Stimulated activated CD4-positive, alpha-beta T cell treated with anti-CD3 and anti-CD28 coated beads, Interleukin-12 subunit alpha, Interleukin-12 subunit beta, amount 100 ng/mL, for 24 hours (primary cell): Measurements from ENCODE around the gene SERINC2.
"Not testable (repeated sequence)": the region's sequence is repeated elsewhere in the genome, so short reads cannot be mapped to it uniquely, and the experiment has no call there.

Experiments
- DNase-seq, 2 experiments: peaks; one replicate each; pipeline ENCODE4 v3.0.0-alpha.2; 2020; ENCODE audit warnings: low read depth in 2 of 2

The SERINC2 gene

GRCh38 chr1:31467005-31467674, 54.1 kb downstream of the SERINC2 start:
- no peak for DNase-seq

DNA sequence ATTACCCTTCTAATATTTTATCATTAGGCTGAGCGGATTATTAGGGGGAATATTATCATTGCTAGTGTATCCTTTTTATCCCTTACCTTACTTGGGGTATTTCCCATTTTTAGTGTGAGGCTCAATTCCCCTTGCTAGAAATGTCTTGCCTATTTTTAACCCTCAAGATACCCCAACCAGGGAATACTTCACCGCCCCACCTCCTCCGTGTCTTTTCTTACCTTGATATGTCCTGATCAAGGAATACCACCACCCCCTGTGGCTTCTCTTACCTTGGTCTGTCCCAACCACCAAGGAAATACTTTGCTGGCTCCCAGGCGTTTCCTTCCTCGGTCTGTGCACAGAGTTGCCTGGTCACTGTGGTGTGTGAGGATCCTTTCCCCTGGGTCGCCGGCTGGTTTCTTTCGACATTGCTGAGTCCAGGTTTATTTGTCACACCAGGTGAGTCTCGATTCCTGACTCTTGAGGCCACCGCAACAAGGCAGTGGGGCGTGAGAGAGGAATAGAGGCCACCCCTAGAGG, 57.8 kb downstream of the SERINC2 start:
- DNase-seq: no peak

DNA sequence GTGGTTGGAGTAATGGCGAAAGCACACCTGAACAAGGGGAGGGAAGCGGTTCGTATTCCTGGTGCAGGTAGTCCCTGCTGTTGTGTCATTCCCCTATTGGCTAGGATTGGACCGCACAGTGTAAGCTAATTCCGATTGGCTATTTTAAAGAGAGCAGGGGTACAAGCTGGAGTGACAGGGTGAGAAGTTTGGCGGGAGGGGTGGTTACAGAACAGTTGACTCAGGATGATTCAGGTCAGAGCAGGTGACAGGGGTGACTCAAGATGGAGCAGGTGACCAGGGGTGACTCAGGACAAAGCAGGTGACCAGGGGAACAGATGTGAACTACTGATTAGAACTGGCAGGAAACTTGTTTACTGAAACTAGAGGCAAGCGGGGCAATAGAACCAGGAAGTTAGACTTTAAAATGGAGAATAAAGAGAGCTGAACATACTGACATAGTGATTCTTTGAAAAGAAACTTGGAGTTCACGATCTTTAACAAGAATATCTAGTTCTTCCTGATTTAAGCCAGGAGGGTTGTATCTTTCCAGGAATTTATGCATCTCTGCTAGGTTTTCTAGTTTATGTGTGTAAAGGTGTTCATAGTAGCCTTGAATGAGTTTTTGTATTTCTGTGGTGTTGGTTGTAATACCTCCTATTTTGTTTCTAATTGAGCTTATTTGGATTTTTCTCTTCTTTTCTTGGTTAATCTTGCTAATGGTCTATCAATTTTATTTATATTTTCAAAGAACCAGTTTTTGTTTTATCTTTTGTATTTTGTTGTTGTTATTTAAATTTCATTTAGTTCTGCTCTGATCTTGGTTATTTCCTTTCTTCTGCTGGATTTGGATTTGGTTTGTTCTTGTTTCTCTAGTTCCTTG, 58.7 kb downstream of the SERINC2 start:
- not testable (repeated sequence) for DNase-seq

DNA sequence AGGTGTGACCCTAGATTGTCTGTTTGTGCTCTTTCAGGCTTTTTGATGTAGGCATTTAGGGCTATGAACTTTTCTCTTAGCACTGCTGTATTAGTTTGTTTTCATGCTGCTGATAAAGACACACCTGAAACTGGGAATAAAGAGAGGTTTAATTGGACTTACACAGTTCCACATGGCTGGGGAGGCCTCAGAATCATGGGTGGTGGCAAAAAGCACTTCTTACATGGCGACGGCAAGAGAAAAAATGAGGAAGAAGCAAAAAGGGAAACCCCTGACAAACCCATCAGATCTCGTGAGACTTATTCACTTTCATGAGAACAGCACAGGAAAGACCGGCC, 59.3 kb downstream of the SERINC2 start:
- DNase-seq: not testable (repeated sequence)

GRCh38 chr1:31472673-31473072, 59.7 kb downstream of the SERINC2 start:
- DNase-seq: not testable (repeated sequence)

DNA sequence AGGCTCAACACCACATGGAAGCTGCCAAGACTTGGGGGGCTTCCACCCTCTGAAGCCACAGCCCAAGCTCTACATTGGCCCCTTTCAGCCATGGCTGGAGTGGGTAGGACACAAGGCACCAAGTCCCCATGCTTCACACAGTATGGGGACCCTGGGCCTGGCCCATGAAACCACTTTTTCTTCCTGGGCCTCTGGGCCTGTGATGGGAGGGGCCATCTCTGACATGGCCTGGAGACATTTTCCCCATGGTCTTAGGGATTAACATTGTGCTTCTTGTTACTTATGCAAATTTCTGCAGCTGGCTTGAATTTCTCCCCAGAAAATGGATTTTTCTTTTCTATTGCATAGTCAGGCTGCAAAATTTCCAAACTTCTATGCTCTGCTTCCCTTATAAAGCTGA, 60.5 kb downstream of the SERINC2 start:
- DNase-seq: not testable (repeated sequence)

DNA sequence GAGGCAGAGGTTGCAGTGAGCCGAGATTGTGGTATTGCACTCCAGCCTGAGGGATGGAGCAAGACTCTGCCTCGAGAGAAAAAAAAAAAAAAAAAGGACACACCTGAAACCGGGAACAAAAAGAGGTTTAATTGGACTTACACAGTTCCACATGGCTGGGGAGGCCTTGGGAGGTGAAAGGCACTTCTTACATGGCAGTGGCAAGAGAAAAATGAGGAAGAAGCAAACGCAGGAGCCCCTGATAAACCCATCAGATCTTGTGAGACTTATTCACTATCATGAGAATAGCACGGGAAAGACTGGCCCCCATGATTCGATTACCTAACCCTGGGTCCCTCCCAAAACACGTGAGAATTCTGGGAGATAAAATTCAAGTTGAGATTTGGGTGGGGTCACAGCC, 61.6 kb downstream of the SERINC2 start:
- not testable (repeated sequence) for DNase-seq

- DNase-seq: no peak
Observed at GRCh38 chr1:31476891-31477846, 64.2 kb downstream of the SERINC2 start.

- no peak for DNase-seq
Observed at GRCh38 chr1:31478167-31478566, 65.2 kb downstream of the SERINC2 start.

GRCh38 chr1:31479811-31480210, 66.8 kb downstream of the SERINC2 start:
- no peak for DNase-seq

GRCh38 chr1:31480426-31480825, 67.4 kb downstream of the SERINC2 start:
- DNase-seq: not testable (repeated sequence)

DNA sequence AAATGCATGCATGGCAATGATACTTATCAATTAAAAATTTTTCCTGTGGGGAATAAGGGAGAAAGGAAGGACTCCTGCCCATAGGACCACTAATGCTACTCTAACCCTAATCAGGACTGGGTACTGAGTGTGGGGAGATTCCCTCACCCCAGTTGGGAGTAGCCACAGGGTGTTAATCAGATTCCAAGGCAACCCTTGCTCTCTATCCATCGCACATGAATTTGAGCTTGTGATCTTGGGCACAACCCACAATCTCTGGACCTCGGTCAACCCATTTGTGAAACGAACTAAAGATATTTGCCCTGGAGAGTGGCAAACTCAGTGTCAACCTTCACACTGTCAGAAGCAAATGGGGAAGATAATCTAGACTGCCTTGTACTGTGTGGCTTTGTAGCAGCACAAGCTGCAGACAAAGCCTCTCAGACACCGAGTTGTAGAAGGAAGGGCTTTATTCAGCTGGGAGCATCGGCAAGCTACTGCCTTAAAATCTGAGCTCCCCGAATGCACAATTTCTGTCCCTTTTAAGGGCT, 69.5 kb downstream of the SERINC2 start:
- no peak for DNase-seq

DNA sequence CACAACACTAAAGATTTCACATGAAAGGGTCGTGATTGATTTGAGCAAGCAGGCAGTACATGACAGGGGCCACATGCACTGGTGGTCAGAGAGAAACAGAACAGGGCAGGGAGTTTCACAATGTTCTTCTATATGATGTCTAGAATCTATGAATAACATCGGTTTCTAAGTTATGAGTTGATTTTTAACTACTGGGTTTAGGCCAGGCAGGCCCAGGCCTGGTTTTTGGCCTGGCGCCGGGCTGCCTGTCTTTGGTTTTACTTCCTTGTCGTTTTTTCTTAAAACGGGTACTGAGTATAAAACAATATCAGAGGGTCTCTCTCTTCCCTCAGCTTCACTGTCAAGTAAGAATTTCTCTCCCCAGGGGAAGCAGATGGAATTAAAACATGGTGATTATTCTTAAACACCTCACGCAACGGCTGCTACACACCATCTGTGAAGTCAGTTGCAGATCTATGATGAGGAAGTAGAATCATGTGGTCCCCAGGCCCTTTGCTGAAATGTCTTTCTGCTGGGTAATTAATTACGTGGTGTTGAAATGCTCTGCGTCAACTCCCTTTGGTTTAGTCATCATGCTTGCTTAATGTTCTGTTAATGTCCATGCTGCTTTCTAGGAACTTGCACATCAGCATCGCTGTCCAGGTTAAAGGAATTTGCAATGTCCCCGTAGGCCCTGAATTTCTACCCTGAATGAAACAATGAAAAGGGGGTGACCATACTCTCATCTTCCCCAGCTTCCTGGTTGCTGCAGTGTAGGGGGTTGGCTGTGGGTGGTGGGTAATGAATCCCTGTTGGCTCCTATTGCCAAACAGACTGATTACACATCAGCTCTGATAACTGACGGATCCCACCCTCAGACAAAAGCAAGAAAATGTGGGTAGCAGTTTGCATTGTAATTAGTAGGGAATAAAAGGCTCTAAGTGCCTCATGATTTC, 70.3 kb downstream of the SERINC2 start:
- no peak for DNase-seq
